Head of caudate nucleus (tissue), 42 donors: ENCODE data around the gene KRT34.
"Not testable (repeated sequence)": the region's sequence is repeated elsewhere in the genome, so short reads cannot be mapped to it uniquely, and the experiment has no call there.

ENCODE experiments used
- DNase-seq, 42 donors: peaks; one replicate each; pipeline versions ENCODE4 v3.0.0 to v3.0.0-alpha.2; 2020 to 2021; ENCODE audit warnings: mixed read lengths in 7 of 42
- intact Hi-C: fragments of 100-400 bp; cut with DNase I; formaldehyde crosslinking; loops from one replicate; pipeline ENCODE4 v1.15.0; 2022

Gene KRT34

DNA sequence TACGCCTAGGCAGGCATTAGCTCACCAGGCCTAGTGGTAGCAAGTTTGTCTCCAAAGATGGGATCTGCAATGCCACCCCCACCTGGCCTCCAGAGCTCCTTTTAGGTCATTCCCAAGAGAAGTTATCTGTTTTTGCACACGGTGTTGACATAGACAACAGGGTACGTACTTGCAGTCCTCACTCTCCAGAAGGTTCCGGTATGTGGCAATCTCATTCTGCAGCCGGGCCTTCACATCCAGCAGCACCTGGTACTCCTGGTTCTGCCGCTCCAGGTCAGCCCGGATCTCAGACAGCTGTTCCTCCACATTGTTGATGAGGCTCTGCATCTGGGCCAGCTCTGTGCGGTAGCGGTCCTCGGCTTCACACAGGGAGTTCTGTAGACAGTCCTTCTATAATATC is 25.1 kb upstream of the KRT34 start:
- intact Hi-C loops: no loop called here
- no peak for DNase-seq

DNA sequence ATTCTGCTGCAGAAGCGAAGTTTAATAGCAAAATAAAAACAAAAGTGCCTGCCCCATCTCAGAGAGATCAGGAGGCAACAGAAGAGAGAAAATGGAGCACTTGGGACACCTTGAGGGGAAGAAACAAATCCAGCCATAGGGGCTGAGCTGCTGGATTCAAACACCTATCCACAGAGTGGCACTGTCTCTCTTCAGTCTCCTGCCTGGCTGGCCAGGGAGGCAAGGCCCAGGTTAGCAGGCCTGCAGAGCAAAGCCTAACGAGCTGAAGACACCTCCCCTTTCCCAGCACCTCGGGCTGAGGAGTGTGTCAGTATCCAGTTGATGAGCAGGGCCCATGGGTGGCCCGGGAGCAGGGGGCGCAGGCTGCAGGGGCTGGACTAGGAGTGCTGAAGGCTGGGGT is 24.1 kb upstream of the KRT34 start:
- DNase-seq: no peak
- intact Hi-C loops: no loop called here

DNA sequence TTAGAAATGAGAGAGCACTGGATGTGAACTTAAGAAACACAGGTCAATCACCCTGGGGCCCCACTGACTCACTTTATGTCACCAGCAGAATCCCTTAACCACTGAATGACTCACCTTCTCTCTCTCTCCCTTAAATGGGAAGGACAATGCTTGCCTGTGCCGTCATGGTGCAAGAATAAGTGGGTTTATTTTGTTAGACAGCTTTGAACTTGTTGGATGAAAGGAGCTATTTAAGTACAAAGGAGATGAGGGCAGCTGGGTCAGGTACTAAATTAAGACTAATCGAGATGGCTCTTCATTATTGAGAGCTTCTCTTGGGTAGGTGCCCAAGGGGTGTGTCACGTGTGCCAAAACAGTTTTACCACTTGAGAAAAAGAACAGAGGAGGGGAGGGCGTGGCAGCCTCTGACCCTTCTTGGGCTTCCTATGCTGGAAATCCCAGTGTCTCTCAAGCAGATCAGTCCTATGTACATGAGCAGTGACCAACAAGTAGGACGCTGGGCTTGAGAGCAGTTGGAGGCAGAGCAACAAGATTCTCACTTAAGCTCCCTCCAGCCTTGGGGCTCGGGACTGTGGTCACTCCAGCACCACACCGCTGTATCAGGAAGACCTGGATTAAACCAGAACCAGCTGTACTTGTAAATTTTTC is 22.0 kb upstream of the KRT34 start:
- intact Hi-C loops: no loop called here
- DNase-seq: no peak

DNA sequence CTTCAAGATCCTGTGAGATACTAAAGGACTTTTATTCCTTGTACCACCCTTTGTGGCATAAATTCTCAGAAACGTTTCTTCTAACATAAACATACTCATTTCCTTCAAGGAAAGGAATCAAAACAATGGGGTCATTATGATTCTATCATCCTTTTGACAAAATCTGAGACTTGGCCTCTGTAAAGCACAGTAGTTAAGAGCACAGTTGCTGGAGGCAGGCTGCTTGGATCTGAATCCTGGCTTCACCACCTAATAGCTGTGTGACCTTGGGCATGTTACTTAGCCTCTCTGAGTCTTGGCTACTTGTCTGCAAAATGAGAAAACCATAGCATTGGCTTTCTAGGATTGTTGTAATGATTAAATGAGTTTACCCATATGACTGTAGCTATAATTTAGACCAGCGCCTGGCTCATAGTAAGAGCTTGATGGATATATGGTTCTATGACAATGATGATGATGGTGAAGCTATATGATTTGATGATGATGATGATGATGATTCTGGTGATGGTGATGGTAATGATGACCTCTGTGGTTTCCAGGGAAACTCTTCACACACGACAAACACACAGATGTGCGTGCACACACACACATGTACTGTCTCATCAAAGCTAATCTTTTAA is 21.4 kb upstream of the KRT34 start:
- intact Hi-C loops: no loop called here
- no peak for DNase-seq

DNA sequence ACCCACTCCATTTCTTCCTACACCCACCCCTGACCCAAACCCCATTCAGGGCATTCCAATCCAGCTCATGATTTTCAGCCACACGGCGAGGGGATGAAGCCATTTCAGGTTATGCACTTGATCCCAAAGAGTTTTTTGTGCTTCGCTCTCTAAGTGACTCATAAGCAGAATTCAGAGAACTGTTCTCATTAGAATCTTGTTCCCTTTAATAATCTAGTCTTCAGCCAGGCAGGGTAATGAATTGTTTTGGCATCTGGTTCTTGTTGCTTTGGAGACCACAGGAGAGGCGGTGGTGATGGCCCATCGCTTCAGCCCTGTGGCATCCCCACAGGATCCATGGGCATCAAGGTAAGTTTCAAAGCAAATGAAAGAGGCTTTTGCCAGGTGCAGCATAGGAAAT is 20.1 kb upstream of the KRT34 start:
- no peak for DNase-seq
- intact Hi-C loops: no loop called here

DNA sequence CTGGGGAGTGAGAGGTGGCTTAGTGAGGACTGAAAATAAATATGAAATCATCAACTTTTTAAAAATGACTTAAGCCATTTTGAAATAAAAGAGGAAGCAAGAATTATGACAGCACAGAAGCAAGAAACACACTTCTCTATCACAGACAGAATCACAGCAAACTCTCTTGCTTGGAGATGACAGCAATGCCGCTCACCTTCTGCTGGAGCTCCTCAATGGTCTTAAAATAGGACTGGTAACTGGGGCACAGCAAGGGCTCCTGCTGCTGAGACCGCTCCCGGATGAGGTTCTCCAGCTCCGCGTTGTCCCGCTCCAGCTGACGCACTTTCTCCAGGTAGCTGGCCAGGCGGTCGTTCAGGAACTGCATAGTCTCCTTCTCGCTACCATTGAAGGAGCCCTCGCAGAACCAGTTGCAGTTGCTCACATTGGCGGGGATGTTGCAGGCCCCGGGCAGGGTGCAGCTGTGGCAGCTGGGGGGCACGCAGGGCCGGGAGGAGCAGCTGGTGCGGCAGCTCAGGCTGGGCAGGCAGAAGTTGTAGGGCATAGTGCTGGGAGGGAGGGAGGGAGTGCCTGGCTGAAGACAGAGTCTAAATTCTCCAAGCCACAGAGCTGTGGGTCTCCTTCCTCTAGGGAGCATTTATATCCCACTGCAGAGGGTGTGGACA is 15.0 kb upstream of the KRT34 start, which contains the start of gene KRT31:
TSS of gene KRT31 (minus strand) at position 613 of the 665 bp plus-strand sequence. CDS start at position 544, 69 bp downstream.
- intact Hi-C loops: no loop called here
- DNase-seq: no peak

DNA sequence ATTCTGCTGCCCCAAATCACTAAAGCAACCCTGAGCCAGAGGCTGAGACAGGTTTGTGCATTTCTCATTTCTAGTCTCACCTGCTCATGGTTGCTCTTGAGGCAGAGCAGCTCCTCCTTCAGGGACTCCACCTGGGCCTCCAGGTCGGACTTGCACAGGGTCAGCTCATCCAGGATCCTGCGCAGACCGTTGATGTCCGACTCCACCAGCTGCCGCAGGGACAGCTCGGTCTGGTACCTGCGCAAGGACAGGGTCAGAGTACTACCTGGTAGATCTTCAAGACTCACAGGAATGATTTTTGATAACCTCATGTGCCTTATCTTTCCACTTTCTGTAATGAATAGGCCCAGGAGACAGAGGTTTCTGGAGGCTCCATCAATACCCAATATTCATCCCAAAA is 14.2 kb upstream of the KRT34 start:
- intact Hi-C loops: no loop called here
- no peak for DNase-seq

DNA sequence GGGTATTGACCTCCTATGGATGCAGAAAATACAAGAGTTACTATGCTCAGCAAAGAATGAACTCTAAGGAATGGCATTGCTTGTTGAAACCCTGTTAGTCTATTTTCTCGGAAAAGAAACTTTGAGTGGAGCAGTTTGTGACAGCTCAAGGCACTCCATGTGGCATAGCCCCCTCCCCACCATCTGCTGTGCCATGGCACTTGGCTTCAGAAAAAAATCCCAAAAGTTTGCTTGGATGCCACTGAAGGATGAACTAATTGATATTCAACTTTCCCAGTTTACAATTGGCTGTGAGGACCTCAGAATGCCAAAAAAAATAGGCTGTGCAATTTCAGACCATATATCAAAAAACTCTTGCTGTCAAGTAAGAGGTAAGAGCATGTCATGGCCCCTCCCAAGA is 13.5 kb upstream of the KRT34 start:
- intact Hi-C loops: no loop called here
- no peak for DNase-seq

DNA sequence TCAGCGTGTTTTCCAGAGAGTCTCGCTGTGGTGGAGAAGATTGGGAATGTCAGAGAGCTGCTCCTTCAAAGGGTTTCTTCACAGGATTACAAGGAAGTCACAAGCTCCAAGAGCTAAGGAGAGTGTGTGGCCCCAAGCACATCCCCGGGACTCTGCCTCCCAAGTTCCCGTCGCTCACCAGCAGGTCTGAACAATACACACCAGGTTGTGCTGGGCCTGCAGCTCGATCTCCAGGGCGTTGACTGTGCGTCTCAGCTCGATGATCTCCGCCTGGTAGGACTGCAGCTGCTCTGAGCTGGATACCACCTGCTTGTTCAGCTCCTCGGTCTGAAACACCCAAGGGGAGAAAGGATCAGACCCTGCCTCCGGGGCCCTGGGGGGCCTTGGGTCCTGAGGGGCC is 12.9 kb upstream of the KRT34 start:
- DNase-seq, intact Hi-C loops: not testable (repeated sequence)

DNA sequence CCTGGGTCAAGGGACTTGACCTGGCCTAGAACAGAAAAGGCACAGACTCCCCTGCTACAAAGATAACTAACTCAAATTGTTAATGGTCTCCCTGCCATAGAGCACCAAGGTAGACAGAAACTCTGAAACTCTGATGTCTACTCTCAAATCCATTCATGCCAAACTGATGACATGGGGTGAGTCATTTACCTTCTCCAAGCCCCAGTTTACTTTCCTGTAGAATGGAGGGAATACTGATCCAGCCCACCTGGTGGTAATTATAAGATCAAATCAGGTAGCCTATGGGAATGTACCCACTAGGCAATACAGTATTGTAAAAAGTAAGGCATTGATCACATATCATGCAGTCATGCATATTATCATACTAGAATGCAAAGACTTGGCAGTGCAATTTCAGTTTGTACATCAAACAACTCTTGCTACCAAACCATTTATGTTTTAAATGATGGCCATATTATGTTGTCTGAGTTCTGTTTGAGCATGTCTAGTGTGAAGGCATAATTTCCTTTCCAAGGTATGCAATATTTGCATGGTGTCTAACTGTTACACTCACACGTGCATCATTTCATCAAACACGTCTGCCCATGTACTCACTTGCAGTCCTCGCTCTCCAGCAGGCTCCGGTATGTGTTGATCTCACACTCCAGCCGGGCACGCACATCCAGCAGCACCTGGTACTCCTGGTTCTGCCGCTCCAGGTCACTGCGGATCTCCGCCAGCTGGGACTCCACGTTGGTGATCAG is 12.3 kb upstream of the KRT34 start:
- DNase-seq: no peak
- intact Hi-C loops: no loop called here

DNA sequence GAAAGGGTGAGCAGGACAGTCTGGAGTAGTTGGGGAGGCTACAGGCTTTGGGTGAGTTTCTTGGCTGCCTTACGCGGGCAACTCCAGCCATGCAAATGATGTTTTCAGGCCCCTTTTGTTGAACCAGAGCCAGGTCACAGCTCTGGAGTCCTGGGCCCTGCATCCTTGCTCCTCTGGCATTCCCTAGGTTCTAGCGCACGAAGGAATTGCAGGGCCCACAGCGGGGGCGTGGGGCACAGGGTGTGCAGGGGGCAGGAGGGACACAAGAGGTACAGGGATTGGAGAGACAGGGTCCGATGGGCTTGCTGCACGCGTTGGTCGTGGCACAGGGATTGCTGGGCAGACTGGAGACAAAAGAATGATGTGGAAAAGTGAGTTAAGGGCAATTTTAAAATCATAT is 11.7 kb upstream of the KRT34 start:
- DNase-seq: no peak
- intact Hi-C loops: no loop called here

DNA sequence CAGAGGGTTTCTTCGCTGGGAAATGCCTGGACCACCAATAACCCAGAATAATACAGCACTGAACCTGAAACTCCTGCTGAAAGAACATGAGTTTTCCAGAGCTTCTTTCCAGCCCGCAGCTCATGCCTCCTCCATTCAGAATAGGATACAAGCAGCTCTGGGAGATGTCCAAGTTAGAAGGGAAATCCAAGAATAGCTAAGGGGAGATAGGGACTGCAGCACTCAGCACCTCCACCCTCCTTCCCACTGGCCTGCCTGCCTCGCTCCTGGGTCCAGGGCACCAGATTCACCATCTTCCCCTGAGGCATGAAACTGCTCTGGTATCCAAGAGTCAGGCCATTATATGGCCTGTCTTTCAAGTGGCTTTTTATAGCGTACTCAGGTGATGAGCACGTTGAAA is 11.2 kb upstream of the KRT34 start:
- no peak for DNase-seq
- intact Hi-C loops: no loop called here

DNA sequence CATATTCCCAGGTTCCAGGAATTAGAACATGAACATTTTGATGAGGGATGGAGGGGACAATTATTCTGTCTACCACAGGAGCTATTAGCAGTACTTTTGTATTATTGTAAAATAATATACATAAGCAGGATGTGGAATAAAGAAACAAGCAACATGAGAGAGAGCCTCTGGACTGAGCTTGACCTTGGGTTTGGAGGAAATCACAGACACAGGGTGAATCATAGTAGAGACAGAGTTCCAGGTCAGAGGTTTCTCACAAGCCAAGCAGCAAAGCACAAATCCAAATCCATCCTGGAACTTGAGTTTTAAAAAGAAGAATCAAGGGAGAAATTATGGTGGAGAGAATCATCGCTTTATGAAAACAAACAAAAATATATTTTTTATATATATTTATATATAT is 10.2 kb upstream of the KRT34 start:
- intact Hi-C loops: no loop called here

DNA sequence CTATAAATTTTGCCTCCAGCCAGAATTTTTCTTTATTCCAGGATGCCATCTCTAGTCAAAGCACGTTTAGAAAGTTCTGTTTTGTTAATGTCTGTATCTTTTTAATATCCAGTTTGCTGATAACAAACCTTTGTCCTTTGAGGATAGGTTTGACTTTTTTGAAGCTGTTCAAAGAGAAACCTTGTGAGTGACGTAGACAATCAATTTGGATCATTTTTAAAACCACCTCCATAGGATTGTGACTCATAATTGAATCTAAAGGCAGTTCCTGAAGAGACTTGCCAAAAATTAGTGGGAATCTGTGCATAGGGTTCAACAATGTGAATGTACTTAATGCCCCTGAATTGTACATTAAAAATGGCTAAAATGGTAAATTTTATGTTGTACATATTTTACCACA is 9.4 kb upstream of the KRT34 start:
- intact Hi-C loops: no loop called here
- no peak for DNase-seq

More for the DNA sequence above, 10.2 kb upstream of the KRT34 start:
- DNase-seq: no peak

DNA sequence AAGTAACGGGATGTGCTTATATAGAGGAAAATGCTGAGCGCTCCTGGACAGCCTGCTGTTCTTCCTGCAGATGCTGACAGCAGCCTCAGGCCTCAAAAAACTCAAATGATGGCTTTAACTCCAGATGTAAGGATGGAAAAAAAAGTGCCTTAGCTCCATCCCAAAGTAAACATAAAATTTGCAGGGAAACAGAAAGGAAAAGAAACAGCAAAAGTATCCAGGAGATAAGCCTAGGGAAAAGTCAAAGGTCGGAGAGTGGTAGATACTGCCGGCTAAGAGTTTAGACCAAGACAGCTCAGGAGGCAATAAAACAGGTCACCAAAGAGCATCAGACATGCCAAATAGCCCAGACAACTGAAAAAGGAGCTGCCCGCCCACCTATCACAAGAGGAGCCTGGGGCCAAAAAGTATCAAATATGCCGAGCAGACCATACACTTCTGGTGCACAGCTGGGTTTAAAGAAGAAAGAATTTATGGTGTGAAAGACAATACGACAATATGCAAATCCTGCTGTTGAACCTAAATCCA is 8.4 kb upstream of the KRT34 start:
- DNase-seq: no peak
- intact Hi-C loops: no loop called here

DNA sequence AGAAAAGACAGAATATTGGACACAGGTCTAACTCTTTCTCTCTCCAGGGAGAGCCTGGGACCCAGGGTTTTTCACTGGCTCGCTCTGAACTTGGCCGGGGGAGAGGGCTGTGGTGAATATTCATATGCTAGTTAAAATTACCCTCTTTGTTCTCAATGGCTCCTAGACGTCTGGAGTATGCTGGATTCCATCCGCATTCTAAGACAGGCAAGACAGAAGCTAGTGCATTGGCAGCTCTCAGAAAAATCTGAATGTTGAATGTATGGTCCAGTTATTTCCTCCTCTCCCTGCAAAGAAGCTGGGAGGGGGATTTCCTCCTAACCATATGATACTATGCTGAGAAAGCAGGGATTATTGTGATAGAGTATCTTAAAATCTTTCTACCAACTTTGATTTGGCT is 5.6 kb upstream of the KRT34 start:
- DNase-seq: no peak
- intact Hi-C loops: no loop called here

DNA sequence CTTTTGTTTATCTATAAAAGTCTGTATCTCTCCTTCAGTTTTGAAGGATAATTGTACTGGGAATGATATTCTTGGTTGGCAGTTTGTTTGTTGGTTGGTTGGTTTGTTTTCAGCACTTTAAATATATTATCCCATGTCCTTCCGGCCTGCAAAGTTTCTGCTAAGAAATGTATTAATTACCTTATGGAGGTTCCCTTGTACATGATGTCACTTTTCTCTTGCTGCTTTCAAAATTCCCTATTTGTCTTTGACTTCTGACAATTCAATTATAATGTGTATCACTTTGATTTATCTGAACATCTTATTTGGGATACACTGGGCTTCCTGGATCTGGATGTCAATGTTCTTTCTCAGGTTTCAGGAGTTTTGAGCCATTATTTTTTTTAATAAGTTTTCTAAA is 4.1 kb upstream of the KRT34 start:
- no peak for DNase-seq
- intact Hi-C loops: no loop called here

DNA sequence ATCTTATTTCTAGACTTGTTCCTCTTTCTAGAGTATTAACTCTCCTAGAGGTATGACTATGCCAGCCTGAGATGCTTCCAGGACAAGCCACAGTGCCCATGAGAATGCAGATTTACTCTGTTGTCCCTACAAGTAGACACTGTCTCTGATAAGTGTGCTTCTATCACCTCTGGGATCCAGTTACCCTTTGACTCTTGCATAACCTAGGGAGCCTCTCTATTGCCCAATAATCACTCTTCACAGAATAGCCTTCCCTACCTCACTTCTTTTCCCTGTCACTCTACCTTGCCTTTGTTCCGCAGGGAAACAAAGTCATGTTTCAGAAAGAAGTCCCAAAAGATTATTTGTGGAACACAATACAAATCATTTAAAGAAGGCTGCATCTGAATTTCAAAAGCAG is 1.6 kb upstream of the KRT34 start:
- intact Hi-C loops: no loop called here
- DNase-seq: no peak

DNA sequence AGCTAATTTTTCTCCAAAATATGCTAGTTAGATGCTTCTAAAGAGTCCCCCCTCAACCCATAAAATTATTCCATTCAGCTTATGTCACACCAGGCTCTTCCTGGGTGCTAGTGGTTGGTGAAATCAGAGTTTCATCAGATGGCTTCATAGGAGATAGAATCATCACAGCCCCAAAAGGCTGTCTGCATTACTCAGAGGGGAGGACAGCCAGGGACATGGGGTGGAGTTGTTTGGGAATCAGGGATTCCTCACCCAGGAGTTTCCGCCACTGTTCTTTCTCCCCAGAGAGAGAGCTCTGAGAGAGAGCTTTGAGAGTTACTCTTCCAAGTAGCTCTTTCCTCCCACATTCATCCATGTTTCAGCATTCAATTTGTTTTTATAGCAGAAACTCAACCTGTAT is 288 bp upstream of the KRT34 start:
- intact Hi-C loops: no loop called here
- no peak for DNase-seq

DNA sequence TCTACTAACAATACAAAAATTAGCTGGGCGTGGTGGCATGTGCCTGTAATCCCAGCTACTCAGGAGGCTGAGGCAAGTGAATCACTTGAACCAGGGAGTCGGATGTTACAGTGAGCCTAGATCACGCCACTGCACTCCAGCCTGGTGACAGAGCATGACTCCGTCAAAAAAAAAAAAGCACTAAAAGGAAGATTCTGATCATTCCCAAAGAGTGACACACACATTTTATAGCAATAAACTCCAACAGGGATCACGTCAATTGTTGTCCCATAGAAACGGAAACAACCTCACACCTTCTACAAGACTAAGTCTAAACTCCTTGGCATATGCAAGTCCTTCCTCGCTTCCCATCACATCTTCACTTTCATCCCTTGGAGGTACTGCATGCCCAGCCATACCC is 2.0 kb downstream of the KRT34 start:
- intact Hi-C loops, DNase-seq: not testable (repeated sequence)
